HL-60 (cell line): ENCODE data around the gene ARHGAP21.

Experiments
- CTCF ChIP-seq: IDR thresholded peaks from one replicate; pipeline ENCODE4 v1.5.1; 2011; ENCODE audit warnings: low read length, control low read depth, inconsistent platforms; ENCODE audit not compliant: insufficient read depth
- GABPA ChIP-seq: IDR thresholded peaks from 2 replicates; pipeline ENCODE4 v1.6.1; 2012; ENCODE audit warnings: low read depth
- POLR2AphosphoS5 ChIP-seq: IDR thresholded peaks from 2 replicates; pipeline ENCODE4 v1.6.1; 2012; ENCODE audit warnings: low read depth
- REST ChIP-seq: IDR thresholded peaks from 2 replicates; pipeline ENCODE4 v1.6.1; 2012; ENCODE audit warnings: low read depth; ENCODE audit not compliant: insufficient replicate concordance
- SPI1 ChIP-seq: IDR thresholded peaks from 2 replicates; pipeline ENCODE4 v1.6.1; 2012; ENCODE audit warnings: low read depth, mild to moderate bottlenecking, borderline replicate concordance

- TF ChIP-seq POLR2AphosphoS5 (no peak), REST (no peak), CTCF (no peak), SPI1 (no peak), GABPA (no peak)
Measured at GRCh38 chr10:24605141-24605540, 118.5 kb downstream of the ARHGAP21 start.
